T1000 (cell line): ENCODE data around the gene SMYD5.

Experiments
- DNase-seq: peaks from one replicate; lab custom pipeline; 2025; ENCODE audit warnings: mixed read lengths; lab: John Stamatoyannopoulos, UW

SMYD5 gene

GRCh38 chr2:73205611-73206010 is 8.4 kb upstream of the SMYD5 start:
- no peak for DNase-seq

- DNase-seq, result no peak
Observed at GRCh38 chr2:73208258-73208657, 5.8 kb upstream of the SMYD5 start.

GRCh38 chr2:73210019-73210418 is 4.0 kb upstream of the SMYD5 start:
- DNase-seq, result no peak

- no peak for DNase-seq
Observed at GRCh38 chr2:73210696-73211095, 3.3 kb upstream of the SMYD5 start.

- no peak for DNase-seq
Observed at GRCh38 chr2:73212098-73212447, 2.0 kb upstream of the SMYD5 start.

GRCh38 chr2:73212448-73213176 is 1.4 kb upstream of the SMYD5 start:
- DNase-seq, result peak; percentile 51

GRCh38 chr2:73215254-73215653 is 1.2 kb downstream of the SMYD5 start:
- DNase-seq, result no peak

- DNase-seq, result no peak
Observed at GRCh38 chr2:73217160-73217559, 3.1 kb downstream of the SMYD5 start.

GRCh38 chr2:73217826-73218225 is 3.8 kb downstream of the SMYD5 start:
- no peak for DNase-seq

GRCh38 chr2:73218298-73218697 is 4.3 kb downstream of the SMYD5 start:
- no peak for DNase-seq

- no peak for DNase-seq
Observed at GRCh38 chr2:73223821-73224220, 9.8 kb downstream of the SMYD5 start.

- no peak for DNase-seq
Observed at GRCh38 chr2:73225513-73226360, 11.7 kb downstream of the SMYD5 start.

- no peak for DNase-seq
Observed at GRCh38 chr2:73227086-73227485, 13.0 kb downstream of the SMYD5 start.

- no peak for DNase-seq
Observed at GRCh38 chr2:73228631-73229030, 14.6 kb downstream of the SMYD5 start.

- DNase-seq, result no peak
Observed at GRCh38 chr2:73232403-73233153, 18.5 kb downstream of the SMYD5 start.

GRCh38 chr2:73233154-73233931 is 19.3 kb downstream of the SMYD5 start, which contains the start of gene PRADC1:
TSS of gene PRADC1 (minus strand) at chr2:73233239. CDS start at chr2:73233160, 79 bp downstream.
- DNase-seq, result peak; percentile 96

- DNase-seq, result peak; percentile 63
Observed at GRCh38 chr2:73233932-73234832, 20.1 kb downstream of the SMYD5 start, which contains the start of gene CCT7. TSS of gene CCT7 (plus strand) at chr2:73234308. CDS start at chr2:73234379, 71 bp downstream.

- no peak for DNase-seq
Observed at GRCh38 chr2:73235315-73236028, 21.4 kb downstream of the SMYD5 start.

GRCh38 chr2:73237168-73237567 is 23.1 kb downstream of the SMYD5 start:
- DNase-seq, result no peak

GRCh38 chr2:73238149-73238548 is 24.1 kb downstream of the SMYD5 start:
- no peak for DNase-seq
